NK-92 (cell line): ENCODE measurements around the gene LPAR3.

Experiments
- DNase-seq: peaks from one replicate; lab custom pipeline; 2025; ENCODE audit not compliant: unreplicated experiment; lab: John Stamatoyannopoulos, UW

LPAR3 gene

GRCh38 chr1:84833194-84833593 is 59.8 kb downstream of the LPAR3 start:
- DNase-seq, result no peak

- DNase-seq, result no peak
Observed at GRCh38 chr1:84830136-84830535, 62.9 kb downstream of the LPAR3 start.

- no peak for DNase-seq
Observed at GRCh38 chr1:84827976-84828375, 65.0 kb downstream of the LPAR3 start.

- no peak for DNase-seq
Observed at GRCh38 chr1:84827555-84827954, 65.5 kb downstream of the LPAR3 start.

GRCh38 chr1:84825161-84825560 is 67.8 kb downstream of the LPAR3 start:
- DNase-seq, result no peak

DNA sequence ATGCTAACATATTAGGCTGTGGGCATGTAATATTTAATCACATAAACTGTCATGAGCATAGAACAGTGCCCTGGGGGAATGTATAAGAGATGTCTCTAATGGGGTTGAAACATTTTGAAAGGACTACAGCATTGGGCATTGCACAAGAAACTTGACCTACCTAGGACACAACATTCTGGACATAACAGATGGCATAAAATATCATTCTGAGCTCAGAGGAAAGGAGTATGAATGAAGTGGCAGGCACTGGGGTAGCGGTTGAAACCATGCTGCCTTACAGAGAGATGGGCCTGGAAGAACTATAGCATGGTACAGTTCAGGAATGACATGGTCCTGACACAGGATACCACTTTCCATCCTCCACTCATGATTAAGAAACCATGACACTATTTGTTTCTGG is 69.0 kb downstream of the LPAR3 start:
- no peak for DNase-seq

- DNase-seq, result no peak
Observed at GRCh38 chr1:84823511-84823910, 69.5 kb downstream of the LPAR3 start.

DNA sequence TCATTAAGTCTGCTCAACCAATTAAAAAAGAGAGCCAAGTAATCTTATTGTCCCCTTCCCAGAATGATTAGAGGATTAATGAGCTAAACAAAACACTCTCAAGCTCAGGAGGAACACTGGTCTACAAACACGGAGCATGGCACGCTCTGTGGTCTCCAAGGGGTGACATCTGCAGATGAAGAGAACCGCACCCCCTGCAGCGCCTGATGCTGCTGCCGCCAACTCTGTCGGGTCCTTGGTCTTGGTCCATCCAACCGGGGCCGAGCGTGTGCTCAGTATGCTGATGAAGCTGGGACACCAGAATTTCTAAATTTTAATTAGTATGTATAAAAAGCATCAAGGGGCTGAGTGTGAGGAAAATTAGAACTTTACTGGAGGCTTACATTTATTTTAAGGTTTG is 82.7 kb downstream of the LPAR3 start:
- DNase-seq, result no peak

GRCh38 chr1:84809023-84809422 is 84.0 kb downstream of the LPAR3 start:
- no peak for DNase-seq

DNA sequence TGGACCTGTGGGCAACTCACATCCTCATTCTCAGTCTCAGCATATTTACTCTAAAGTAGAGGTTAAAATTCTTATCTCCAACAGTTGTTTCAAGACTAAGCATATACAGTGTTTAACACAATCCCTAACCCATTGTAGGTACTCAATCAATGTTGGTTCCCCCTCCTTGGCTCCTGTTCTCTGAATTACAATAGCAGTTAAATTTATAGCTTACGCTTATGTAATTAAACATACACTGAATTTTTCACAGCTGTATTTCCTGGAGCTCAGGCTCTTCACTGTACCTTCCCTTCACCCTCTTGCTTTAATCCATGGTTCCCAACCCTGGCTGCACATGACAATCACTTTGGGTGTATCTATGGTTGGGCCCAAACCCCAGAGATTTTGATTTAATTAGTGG is 89.4 kb downstream of the LPAR3 start:
- DNase-seq, result no peak

DNA sequence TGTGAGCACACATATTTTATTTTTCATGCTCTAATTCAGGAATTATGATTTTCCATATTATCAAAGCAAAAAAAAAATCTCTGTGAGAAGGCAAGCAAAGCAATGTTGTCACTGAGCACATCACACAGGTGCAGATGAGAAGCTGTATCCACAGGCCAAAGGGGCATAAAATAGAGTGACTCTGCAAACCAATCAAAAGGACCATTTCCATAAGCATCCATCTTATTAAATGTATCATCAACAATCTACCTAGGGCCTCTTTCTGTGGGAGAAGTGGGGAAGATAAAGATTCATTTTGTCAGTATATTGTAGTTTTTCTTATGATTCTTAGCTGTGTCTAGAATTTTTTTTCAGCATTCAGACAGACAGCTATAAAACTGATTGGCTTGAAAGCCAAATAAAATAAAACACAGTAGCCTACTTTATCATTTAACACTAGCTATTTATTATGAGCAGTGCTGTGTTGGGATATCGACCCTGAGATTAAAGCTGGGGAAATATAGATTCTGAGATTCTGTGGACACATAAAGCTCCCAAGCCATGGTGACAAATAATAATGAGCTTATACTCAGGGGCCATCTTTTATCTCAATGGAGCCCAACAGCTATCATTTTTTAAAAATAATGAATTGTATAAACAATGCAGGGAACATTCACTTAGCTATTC is 90.3 kb downstream of the LPAR3 start:
- DNase-seq, result no peak

DNA sequence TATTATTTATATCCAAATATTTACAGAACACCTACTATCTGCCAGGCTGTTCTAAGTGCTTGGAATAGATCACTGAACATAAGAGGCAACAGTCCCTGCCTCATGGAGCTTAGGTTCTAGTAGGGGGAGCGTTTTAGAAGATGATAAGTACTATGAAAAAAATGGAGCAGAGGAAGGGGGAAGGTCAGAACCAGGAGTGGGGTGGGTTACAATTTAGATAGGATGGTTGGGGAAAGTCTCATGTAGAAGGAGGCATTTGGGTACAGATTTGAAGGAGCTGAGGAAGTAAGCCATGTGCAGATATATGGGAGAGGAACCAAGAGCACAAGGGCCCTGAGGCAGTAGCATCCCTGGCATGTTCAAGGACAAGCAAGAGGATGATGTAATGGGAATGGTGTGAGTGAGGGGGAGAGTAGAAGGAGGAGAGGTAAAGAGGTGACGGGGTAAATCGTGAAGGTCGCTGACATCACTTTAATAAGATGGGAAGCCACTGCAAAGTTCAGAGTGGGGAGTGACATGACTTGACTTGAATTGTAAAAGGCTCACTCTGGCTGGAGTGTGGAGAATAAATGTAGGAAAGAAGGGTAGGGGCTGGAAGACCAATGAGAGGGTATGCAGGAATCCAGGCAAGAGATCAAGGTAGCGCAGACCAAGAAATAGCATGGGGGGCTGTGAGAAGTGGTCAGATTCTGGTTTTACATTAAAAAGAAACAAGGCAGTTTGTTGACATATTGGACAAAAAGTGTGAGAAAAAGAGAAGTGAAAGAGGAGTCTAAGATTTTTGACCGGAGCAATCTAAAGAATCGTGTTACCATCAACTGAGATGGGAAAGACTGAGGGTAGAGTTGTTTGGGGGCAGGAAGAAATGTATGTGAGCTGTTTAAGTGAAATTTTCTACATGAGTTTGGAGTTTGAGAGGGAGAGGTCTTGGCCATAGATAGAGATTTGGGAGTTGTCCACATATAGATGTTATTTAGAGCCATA is 92.6 kb downstream of the LPAR3 start:
- no peak for DNase-seq

DNA sequence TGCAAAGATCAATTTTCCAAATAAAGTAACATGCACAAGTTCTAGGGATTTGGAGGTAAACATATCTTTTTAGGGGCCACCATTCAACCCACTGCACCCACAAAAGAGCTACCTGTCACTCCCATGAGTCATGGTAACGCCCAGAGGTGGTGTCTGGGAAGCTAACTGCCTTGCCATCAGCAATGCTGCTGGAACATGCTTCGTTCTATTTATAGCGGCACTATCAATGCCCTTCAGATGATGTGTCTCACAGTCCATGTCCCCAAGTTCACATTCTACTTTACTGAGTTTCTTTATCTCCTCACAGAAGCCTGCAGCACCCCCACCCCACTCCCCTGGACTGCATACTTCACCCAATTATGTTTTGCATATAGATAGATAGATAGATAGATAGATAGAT is 95.4 kb downstream of the LPAR3 start:
- DNase-seq, result no peak

- DNase-seq, result no peak
Observed at GRCh38 chr1:84795966-84796600, 96.9 kb downstream of the LPAR3 start.

GRCh38 chr1:84795213-84795612 is 97.8 kb downstream of the LPAR3 start:
- DNase-seq, result no peak

- no peak for DNase-seq
Observed at GRCh38 chr1:84792421-84792820, 100.6 kb downstream of the LPAR3 start.

DNA sequence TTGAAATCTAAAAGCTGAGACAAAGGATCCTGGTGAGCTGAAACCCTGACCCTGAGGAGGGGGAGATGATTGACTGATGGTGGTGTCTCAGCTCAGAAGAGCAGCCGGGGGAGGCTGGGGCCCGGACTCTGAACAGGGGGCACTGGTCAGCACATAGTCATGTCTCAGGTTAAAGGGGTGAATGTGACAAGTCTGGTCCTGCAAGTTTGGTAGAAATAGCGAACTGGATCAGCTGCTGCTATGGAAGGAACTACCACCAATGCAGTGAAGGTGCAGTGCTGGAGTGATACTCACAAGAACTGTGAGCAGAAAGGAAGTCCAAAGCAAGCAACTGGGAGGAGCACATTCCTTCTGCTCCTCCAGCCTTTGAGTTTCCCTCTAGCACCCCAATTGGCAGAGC is 104.0 kb downstream of the LPAR3 start:
- no peak for DNase-seq

GRCh38 chr1:84785271-84786036 is 107.6 kb downstream of the LPAR3 start:
- no peak for DNase-seq

- no peak for DNase-seq
Observed at GRCh38 chr1:84782881-84783280, 110.1 kb downstream of the LPAR3 start.

GRCh38 chr1:84781946-84782771 is 110.8 kb downstream of the LPAR3 start:
- no peak for DNase-seq
